HG02938 (cell line): ENCODE measurements around the gene UGT2B7.

ENCODE experiments used
- ATAC-seq: cut with Tn5 transposase; IDR thresholded peaks from one replicate; pipeline ENCODE4 v1.9.1; 2021; ENCODE audit warnings: mild to moderate bottlenecking, moderate library complexity; ENCODE audit not compliant: unreplicated experiment

UGT2B7 gene

DNA sequence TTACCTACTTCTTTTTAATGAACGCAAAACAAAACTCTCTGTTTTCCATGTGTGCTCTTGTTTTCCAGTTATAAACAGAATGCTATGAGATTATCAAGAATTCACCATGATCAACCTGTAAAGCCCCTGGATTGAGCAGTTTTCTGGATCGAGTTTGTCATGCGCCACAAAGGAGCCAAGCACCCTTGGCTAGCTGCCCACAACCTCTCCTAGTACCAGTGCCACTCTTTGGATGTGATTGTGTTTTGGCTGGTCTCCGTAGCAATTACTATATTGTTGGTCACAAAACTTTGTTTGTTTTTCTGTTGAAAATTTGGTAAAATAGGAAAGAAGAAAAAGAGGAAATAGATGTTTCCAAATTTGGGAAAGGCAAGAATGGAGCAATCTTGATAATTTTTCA is 51.1 kb downstream of the UGT2B7 start:
- ATAC-seq, result no peak

DNA sequence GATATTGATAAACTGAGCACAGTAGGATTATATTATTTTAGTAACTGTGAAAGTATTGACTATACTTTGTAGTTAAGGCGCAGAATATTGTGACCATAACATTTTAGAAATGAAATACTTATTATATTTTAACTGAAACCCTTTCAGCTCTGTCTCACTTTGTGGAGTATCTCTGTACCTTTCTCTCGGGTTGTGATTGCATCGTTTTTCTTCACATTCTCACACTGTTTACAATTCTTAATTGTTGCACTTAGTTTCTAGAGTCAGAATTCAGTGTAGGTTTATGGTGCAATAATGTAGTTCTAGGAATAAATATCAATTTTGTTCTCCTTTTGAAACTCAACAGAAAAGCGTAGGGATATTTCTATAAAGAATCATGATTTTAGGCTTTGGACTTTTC is 57.7 kb downstream of the UGT2B7 start:
- no peak for ATAC-seq

DNA sequence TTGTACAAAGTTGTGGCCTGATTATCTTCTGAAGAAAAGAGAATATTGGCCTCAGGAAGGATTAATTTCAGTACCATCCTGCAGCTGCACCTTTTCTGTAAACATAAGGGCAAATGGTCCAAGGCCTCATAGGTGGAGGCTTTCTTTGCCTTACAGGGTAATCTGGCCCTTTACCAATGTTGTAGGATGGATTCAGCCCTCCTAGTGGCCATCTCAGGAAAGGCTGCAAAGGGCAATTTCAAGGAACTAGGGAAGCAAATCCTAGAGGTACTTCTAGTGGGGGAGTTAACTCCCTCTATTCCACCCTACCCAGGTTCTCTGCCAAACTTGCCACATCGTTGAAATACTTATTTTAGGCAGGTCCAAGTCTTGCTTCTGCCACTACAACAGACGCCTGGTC is 60.6 kb downstream of the UGT2B7 start:
- ATAC-seq, result no peak
